Hematopoietic multipotent progenitor cell treated with erythropoietin and hydrocortisone succinate and interleukin-3 and kit ligand, for 15 days (in vitro differentiated cells): ENCODE results near the gene TPST2.
"Not testable (repeated sequence)": the region's sequence is repeated elsewhere in the genome, so short reads cannot be mapped to it uniquely, and the experiment has no call there.

Experiments
- DNase-seq: peaks from one replicate; pipeline ENCODE4 v3.0.0-alpha.2; 2015; ENCODE audit warnings: low spot score

Gene TPST2

DNA sequence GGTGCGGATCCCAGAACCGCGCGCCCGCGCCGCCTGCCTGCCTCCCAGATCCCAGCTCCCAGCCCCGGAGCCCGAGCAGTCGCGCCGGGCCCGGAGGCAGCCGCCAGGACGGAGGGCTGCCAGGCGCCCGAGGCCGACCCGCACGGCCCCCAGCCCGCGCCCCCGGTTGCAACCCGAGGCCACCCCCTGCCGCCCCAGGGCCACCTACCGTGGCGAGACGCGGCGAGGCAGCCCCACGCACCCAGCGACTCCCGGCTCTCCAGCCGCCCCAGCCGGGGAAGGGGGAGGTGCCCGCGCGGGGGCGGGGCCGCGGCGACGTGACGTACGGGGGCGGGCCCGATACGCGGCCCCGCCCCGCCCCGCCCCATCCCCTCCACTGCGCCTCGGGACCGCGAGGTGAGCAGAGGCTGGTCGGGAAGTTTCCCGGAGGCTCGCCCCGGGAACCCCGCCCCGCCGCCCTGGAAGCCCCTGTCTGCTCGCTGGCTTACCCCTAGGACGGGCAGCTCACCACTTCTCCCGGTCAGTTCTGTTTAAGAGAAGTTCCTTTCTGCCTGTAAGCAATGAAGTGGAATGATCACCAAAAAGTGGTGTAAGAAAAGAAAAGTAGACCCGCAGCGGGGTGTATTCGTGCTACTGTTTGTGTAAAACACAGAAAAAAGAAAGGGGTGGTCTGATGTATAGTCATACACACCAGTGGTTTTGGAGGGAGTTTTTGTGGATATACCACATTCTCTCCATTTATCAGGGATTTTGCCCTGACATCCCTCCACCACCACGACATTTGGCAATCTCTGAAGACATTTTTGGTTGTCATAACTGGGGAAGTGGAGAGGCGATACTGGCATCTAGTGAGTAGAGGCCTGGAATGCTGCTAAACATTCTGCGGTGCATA, at the start of gene TPST2:
TPST2 (minus strand) TSS at position 288 of the 892 bp plus-strand sequence. CDS start 48,502 bp downstream, outside the sequence.
- peak; percentile 84 for DNase-seq

DNA sequence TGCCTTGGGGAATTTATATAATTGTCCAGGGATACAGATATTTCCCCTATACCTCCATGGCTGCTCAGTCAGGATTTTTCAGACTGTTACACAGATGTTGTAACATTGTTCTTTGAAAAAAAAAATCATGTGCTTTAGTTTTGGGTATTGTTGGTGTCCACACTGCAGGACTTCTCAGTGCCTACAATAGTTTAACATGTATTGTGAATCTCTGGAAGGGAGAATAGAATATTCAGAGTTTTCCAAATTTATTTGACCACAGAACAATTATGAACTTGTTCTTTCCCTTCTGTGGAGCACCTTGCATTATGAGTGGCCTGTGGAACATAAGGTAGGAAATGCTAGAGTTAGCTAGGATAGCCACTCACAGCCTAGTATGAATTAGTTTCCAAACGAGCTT, 46.4 kb upstream of the TPST2 start:
- no peak for DNase-seq

GRCh38 chr22:26635117-26635516, 45.2 kb upstream of the TPST2 start:
- DNase-seq = no peak

DNA sequence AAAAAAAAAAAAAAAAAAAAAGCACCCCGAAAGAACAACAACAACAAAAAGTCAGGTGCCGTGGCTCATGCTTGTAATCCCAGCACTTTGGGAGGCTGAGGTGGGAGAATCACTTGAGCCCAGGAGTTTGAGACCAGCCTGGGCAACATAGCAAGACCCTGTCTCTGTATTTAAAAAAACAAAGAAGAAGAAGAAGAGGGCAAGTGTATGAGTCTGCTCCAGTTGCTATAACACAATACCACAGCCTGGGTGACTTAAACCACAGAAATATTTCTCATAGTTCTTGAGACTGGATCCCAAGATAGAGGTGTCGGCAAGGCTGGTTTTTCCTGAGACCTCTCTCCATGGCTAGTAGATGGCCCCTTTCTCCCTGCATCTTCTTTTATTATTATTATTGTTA, 44.3 kb upstream of the TPST2 start:
- no peak for DNase-seq

- peak; percentile 58 for DNase-seq
Observed at GRCh38 chr22:26632422-26633155, 42.7 kb upstream of the TPST2 start.

DNA sequence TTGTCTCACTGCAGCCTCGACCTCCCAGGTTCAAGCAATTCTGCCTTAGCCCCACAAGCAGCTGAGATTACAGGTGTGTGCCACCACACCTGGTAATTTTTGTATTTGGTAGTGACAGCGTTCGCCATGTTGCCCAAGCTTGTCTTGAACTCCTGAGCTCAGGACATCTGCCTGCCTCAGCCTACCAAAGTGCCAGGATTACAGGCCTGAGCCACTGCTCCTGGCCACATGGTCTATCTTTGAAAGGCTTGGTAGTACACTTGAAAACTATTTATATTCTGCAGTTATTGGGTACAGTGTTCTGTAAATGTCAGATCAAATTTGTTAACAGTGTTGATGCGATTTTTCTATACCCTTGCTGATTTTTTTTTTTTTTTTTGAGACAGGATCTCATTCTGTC, 41.4 kb upstream of the TPST2 start:
- no peak for DNase-seq

- no peak for DNase-seq
Observed at GRCh38 chr22:26629988-26630761, 40.2 kb upstream of the TPST2 start.

DNA sequence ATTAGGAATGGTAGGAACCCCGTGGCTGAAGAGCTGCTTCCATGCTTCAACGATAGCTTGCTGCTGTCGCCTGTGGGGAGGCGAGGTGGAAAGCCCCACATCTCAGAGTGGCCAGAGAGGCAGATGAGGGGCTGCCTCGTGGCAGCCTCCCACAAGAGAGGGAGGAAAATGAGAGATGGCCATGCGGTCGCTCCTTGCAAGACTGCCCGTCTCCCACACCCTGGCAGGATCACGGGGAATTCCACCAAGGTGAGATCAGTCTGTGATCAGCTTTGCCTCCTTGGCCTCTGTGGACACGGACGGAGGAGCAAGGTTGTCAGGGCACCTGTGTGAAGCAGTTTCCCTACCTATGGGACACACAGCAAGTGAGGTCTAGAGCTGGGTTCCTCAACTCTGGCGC, 34.9 kb upstream of the TPST2 start:
- DNase-seq = no peak

DNA sequence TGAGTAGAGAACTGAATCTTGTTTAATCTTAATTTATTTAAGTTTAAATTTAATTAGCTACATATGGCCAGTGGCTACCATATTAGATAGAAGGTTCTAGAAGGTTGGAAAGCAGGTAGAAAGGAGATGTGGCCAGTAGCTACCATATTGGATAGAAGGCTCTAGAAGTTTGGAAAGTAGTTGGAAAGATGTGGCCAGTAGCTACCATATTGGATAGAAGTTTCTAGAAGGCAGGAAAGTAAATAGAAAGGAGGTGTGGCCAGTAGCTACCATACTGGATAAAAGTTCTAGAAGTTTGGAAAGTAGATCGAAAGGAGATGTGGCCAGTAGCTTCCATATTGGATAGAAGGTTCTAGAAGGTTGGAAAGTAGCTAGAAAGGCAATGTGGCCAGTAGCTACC, 34.1 kb upstream of the TPST2 start:
- no peak for DNase-seq

DNA sequence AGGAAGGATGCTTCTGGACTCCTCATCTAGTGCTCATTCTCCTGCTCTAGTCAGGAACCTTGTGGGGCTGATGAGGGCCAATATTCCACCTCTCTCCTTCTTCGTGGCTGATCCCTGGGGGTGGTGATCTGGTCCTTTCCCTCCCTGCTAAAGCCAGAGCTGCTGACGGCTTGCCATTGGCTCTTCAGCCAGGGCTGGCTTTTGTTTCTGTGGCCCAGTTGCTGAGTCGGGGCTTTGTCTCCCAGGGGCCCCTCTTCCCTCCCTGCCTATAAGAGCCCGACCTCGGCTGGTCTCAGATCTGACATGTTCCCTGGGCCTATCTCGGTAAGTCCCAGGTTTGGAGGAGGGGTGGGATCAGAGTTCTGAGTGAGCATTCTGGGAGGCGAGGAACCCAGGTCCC, 31.7 kb upstream of the TPST2 start, which contains the start of gene CRYBA4:
CRYBA4 (plus strand) TSS at position 301 of the 400 bp plus-strand sequence. CDS start 634 bp downstream, outside the sequence.
- no peak for DNase-seq

DNA sequence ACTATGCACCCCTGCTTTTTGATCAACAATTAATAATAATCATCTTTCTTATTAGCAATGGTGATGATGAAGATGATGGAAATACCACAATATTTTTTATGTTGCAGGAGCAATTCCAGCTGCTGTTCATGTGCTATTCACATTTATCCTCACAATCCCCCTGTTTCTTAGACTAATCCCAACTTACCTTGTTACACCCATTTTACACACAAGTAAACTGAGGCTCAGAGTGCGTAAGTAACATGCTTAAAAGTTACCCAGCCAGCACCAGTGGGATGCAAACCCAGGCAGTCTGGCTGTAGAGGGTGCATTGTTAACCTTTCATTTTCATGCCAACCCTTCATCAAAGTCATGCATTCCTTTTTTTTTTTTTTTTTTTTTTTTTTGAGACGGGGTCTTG, 30.3 kb upstream of the TPST2 start:
- no peak for DNase-seq

DNA sequence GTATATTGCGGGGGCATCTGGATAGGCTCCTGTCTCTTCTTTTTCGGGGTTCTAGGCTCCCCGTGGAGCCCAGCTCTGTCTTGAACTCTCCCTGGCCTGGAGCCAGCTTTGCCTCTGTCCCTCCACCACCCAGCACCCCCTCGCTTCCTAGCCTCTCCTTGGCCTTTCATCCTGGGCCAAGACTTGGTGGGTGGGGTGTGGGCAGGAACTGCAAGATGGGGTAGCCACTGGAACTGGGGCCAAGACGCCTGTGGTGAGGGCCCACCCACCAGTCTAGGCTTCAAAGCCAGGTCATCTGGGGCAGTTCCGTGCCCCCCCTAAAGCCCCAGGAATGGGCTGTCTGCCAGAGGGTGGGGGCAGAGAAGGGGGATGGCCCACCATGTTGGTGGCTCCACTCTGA, 29.6 kb upstream of the TPST2 start:
- DNase-seq = no peak

GRCh38 chr22:26618455-26618854, 28.5 kb upstream of the TPST2 start:
- DNase-seq = no peak

DNA sequence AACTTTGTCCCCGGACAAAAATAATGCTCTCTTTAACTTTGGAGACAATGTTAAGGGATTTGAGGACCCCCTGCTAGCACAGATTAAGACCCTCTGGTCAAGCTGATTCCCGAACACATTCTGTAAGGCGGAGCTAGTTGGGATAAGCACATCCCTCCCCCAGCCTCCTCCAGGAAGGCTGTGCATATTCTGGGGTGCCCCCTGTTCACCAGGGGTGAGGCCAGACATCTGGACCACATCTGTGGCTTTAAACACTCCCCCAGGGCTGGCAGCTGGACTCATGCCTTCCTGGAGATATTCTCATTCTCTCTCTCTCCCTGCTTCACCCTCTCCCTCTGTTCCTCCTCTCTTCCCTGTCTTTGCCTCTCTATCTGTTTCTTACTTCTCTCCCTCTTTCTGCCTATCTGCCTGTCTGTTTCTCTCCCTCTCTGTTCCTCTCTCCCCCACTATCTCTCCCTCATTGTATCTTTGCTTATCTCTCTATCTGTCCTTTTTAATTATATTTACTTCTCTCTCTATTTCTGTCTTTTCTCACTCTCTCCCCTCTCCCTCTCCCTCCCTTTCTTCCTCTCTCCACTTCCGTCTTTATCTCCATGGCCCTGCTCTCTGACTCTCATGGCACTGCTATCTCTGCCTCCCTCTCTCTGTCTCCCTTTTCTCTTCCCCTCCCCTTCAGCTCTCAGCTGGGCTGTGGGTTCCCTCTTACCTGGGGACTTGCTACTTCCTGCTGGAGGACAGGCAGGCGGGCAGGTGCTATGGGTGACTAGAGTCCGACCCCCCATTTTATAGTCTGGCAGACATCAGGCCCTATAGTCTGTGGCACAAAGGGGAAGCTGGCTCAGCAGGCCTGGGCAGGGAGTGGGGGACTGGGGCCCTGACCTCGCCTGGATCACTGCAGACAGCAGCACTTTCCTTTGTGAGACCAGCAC, 27.6 kb upstream of the TPST2 start, which contains the start of gene CRYBB1:
CRYBB1 (minus strand) TSS at position 757 of the 929 bp plus-strand sequence. CDS start 1,708 bp downstream, outside the sequence.
- DNase-seq = peak; percentile 53

- DNase-seq = no peak
Observed at GRCh38 chr22:26616650-26617049, 26.7 kb upstream of the TPST2 start.

- DNase-seq = no peak
Observed at GRCh38 chr22:26615830-26616435, 26.0 kb upstream of the TPST2 start.

DNA sequence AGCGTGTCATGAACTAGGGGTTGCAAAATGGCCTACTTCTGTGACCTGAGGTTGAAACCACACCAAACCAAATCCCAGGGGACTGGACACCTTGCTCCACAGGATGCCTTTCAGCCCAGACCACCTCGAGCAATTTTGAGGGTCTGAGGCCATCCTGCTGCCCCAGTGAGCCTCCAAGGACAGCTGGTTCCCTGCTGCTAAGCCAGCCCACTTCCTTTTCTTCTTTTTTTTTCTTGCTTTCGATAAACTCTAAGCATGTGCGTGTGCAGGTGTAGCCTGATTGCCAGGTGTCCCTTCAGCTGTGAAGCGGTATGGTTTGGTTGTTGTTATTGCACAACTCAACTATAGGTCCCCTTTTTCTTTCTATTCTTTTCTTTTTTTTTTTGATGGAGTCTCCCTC, 25.2 kb upstream of the TPST2 start:
- no peak for DNase-seq

DNA sequence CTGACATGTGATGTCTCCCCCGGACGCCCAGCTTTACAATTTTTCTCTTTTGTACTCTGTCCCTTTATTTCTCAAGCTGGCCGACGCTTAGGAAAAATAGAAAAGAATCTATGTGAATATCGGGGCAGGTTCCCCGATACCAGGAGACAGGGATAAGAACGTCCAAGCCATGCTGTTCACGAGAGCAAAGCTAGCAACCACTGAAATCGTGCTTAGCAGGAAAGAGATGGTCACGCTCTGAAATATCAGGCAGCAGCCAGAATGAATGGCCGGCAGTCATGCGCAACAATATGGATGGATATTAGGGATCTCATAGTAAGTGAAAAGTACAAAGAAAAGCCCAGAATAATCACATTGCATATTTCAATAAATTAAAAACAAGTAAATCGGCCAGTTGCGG, 24.4 kb upstream of the TPST2 start:
- no peak for DNase-seq

DNA sequence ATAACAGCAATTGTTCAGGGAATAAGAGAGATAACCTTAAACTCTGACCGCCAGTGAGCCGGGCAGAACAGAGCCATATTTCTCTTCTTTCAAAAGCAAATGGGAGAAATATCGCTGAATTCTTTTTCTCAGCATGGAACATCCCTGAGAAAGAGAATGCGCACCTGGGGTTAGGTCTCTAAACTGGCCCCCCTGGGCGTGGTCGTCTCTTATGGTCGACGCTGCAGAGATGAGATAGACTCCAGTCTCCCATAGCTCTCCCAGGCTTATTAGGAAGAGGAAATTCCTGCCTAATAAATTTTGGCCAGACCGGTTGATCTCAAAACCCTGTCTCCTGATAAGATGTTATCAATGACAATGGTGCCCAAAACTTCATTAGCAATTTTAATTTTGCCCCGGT, 23.8 kb upstream of the TPST2 start:
- not testable (repeated sequence) for DNase-seq

GRCh38 chr22:26612652-26613051, 22.7 kb upstream of the TPST2 start:
- DNase-seq = no peak

DNA sequence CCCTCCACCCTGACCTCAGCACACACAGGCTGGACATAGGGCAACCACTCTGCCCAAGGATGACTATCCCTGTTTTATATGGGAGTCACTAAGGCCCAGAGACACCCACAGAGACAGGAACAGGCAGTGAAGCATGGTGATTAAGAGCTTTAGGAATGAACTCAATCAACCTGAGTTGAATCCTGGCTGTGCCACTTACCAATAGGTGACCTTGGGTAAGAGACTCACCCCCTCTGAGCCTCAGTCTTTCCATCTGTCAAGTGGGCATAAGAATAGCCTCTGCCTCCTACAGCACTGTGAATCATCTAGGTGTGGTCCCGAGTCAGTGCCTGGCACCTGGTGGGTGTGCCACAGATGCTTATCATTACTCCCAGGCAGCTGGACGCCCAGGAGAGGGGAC, 21.1 kb upstream of the TPST2 start:
- DNase-seq = no peak
